ENCODE data around the gene INAFM2.

INAFM2 gene

GRCh38 chr15:40285151-40285550 lies 38.3 kb upstream of the INAFM2 start:
- TF ChIP-seq POLR2AphosphoS5 (IDR thresholded peaks at IDR 0.05; ENCODE audit: low read depth, low read length) (no peak), FOXP2 (optimal IDR thresholded peaks at IDR 0.05; ENCODE audit: borderline replicate concordance, extremely low read depth, extremely low read length, insufficient read depth) (no peak), SIN3A (IDR thresholded peaks at IDR 0.05; ENCODE audit: borderline replicate concordance, insufficient read depth, low read length) (no peak), REST (IDR thresholded peaks at IDR 0.05; ENCODE audit: insufficient read depth in 1 of 2, low read depth in 2 of 2, low read length in 2 of 2) (no peak), TAF1 (IDR thresholded peaks at IDR 0.05; ENCODE audit: borderline replicate concordance, insufficient read depth, low read length) (no peak)

- TF ChIP-seq REST (IDR thresholded peaks at IDR 0.05; ENCODE audit: insufficient read depth in 1 of 2, low read depth in 2 of 2, low read length in 2 of 2), result no peak
- no peak for TF ChIP-seq TAF1 (IDR thresholded peaks at IDR 0.05; ENCODE audit: borderline replicate concordance, insufficient read depth, low read length)
- TF ChIP-seq POLR2AphosphoS5 (IDR thresholded peaks at IDR 0.05; ENCODE audit: low read depth, low read length), result no peak
- TF ChIP-seq SIN3A (IDR thresholded peaks at IDR 0.05; ENCODE audit: borderline replicate concordance, insufficient read depth, low read length), result no peak
- TF ChIP-seq FOXP2 (optimal IDR thresholded peaks at IDR 0.05; ENCODE audit: borderline replicate concordance, extremely low read depth, extremely low read length, insufficient read depth), result no peak
Measured at GRCh38 chr15:40285554-40286011, 37.9 kb upstream of the INAFM2 start.

GRCh38 chr15:40286061-40286532 lies 37.4 kb upstream of the INAFM2 start:
- TF ChIP-seq POLR2AphosphoS5 (IDR thresholded peaks at IDR 0.05; ENCODE audit: low read depth, low read length), result no peak
- no peak for TF ChIP-seq SIN3A (IDR thresholded peaks at IDR 0.05; ENCODE audit: borderline replicate concordance, insufficient read depth, low read length)
- TF ChIP-seq FOXP2 (optimal IDR thresholded peaks at IDR 0.05; ENCODE audit: borderline replicate concordance, extremely low read depth, extremely low read length, insufficient read depth), result no peak
- no peak for TF ChIP-seq REST (IDR thresholded peaks at IDR 0.05; ENCODE audit: insufficient read depth in 1 of 2, low read depth in 2 of 2, low read length in 2 of 2)
- TF ChIP-seq TAF1 (IDR thresholded peaks at IDR 0.05; ENCODE audit: borderline replicate concordance, insufficient read depth, low read length), result no peak

GRCh38 chr15:40286794-40287193 lies 36.7 kb upstream of the INAFM2 start:
- TF ChIP-seq TAF1 (IDR thresholded peaks at IDR 0.05; ENCODE audit: borderline replicate concordance, insufficient read depth, low read length) (no peak), SIN3A (IDR thresholded peaks at IDR 0.05; ENCODE audit: borderline replicate concordance, insufficient read depth, low read length) (no peak), REST (IDR thresholded peaks at IDR 0.05; ENCODE audit: insufficient read depth in 1 of 2, low read depth in 2 of 2, low read length in 2 of 2) (no peak), POLR2AphosphoS5 (IDR thresholded peaks at IDR 0.05; ENCODE audit: low read depth, low read length) (no peak), FOXP2 (optimal IDR thresholded peaks at IDR 0.05; ENCODE audit: borderline replicate concordance, extremely low read depth, extremely low read length, insufficient read depth) (no peak)

- TF ChIP-seq TAF1 (IDR thresholded peaks at IDR 0.05; ENCODE audit: borderline replicate concordance, insufficient read depth, low read length) (no peak), SIN3A (IDR thresholded peaks at IDR 0.05; ENCODE audit: borderline replicate concordance, insufficient read depth, low read length) (no peak), REST (IDR thresholded peaks at IDR 0.05; ENCODE audit: insufficient read depth in 1 of 2, low read depth in 2 of 2, low read length in 2 of 2) (no peak), FOXP2 (optimal IDR thresholded peaks at IDR 0.05; ENCODE audit: borderline replicate concordance, extremely low read depth, extremely low read length, insufficient read depth) (no peak), POLR2AphosphoS5 (IDR thresholded peaks at IDR 0.05; ENCODE audit: low read depth, low read length) (no peak)
Measured at GRCh38 chr15:40287505-40287904, 36.0 kb upstream of the INAFM2 start.
